ENCODE measurements around the gene MAST2.
"Not testable (repeated sequence)": the region's sequence is repeated elsewhere in the genome, so short reads cannot be mapped to it uniquely, and the experiment has no call there.

The MAST2 gene

GRCh38 chr1:45815667-45816458, 12.5 kb downstream of the MAST2 start:
- peak; percentile 61 for DNase-seq

- DNase-seq: no peak
These were observed 16.8 kb downstream of the MAST2 start for GRCh38 chr1:45820173-45820572.

GRCh38 chr1:45820788-45821187, 17.4 kb downstream of the MAST2 start:
- DNase-seq: no peak

- no peak for DNase-seq
These were observed 19.2 kb downstream of the MAST2 start for GRCh38 chr1:45822644-45823043.

GRCh38 chr1:45824607-45825006, 21.2 kb downstream of the MAST2 start:
- no peak for DNase-seq

- no peak for DNase-seq
These were observed 23.8 kb downstream of the MAST2 start for GRCh38 chr1:45827256-45827655.

GRCh38 chr1:45828841-45829240, 25.4 kb downstream of the MAST2 start:
- DNase-seq: no peak

- no peak for DNase-seq
These were observed 29.9 kb downstream of the MAST2 start for GRCh38 chr1:45833361-45833760.

- DNase-seq: no peak
These were observed 31.3 kb downstream of the MAST2 start for GRCh38 chr1:45834689-45835088.

- DNase-seq: no peak
These were observed 33.0 kb downstream of the MAST2 start for GRCh38 chr1:45836451-45836850.

- DNase-seq: not testable (repeated sequence)
These were observed 33.4 kb downstream of the MAST2 start for GRCh38 chr1:45836861-45837260.

- DNase-seq: not testable (repeated sequence)
These were observed 34.9 kb downstream of the MAST2 start for GRCh38 chr1:45838322-45838721.

- DNase-seq: peak; percentile 37
These were observed 37.3 kb downstream of the MAST2 start for GRCh38 chr1:45840704-45841103.

GRCh38 chr1:45842786-45843185, 39.4 kb downstream of the MAST2 start:
- no peak for DNase-seq

GRCh38 chr1:45843474-45843905, 40.1 kb downstream of the MAST2 start:
- peak; percentile 22 for DNase-seq

GRCh38 chr1:45844000-45844399, 40.6 kb downstream of the MAST2 start:
- not testable (repeated sequence) for DNase-seq

- DNase-seq: peak; percentile 69
These were observed 43.5 kb downstream of the MAST2 start for GRCh38 chr1:45846931-45847330.

GRCh38 chr1:45848097-45848496, 44.7 kb downstream of the MAST2 start:
- DNase-seq: no peak

GRCh38 chr1:45848714-45849113, 45.3 kb downstream of the MAST2 start:
- DNase-seq: no peak

- DNase-seq: no peak
These were observed 46.6 kb downstream of the MAST2 start for GRCh38 chr1:45850017-45850416.

GRCh38 chr1:45854724-45855123, 51.3 kb downstream of the MAST2 start:
- no peak for DNase-seq

GRCh38 chr1:45857101-45857700, 53.8 kb downstream of the MAST2 start:
- no peak for DNase-seq

- DNase-seq: not testable (repeated sequence)
These were observed 54.5 kb downstream of the MAST2 start for GRCh38 chr1:45857755-45858492.

- DNase-seq: no peak
These were observed 55.8 kb downstream of the MAST2 start for GRCh38 chr1:45859221-45859620.

All from EL (cell line).